BLaER1 (cell line): ENCODE data around the gene C10orf71.
A peak's percentile ranks its signal among the peaks of the same experiment; 100 is the strongest.

Source experiments
- H3K27ac ChIP-seq: shearing (Covaris generic); formaldehyde crosslinking; 2 replicates; pipeline ENCODE4 v1.8.1; 2022
- H3K27me3 ChIP-seq: shearing (Covaris generic); formaldehyde crosslinking; 2 replicates; pipeline ENCODE4 v1.8.1; 2022
- H3K36me3 ChIP-seq: shearing (Covaris generic); formaldehyde crosslinking; 2 replicates; pipeline ENCODE4 v1.8.1; 2022
- H3K4me1 ChIP-seq: shearing (Covaris generic); formaldehyde crosslinking; 2 replicates; pipeline ENCODE4 v1.8.1; 2022
- H3K4me2 ChIP-seq: shearing (Covaris generic); formaldehyde crosslinking; 2 replicates; pipeline ENCODE4 v1.8.1; 2022
- H3K4me3 ChIP-seq: shearing (Covaris generic); formaldehyde crosslinking; 2 replicates; pipeline ENCODE4 v1.8.1; 2022
- H3K9ac ChIP-seq: shearing (Covaris generic); formaldehyde crosslinking; 2 replicates; pipeline ENCODE4 v1.8.1; 2022
- H3K9me3 ChIP-seq: shearing (Covaris generic); formaldehyde crosslinking; 2 replicates; pipeline ENCODE4 v1.8.1; 2022
- H4K20me1 ChIP-seq: shearing (Covaris generic); formaldehyde crosslinking; 2 replicates; pipeline ENCODE4 v1.8.1; 2022
- Cebpa-rat ChIP-seq: shearing (Covaris generic); IDR thresholded peaks from 2 replicates; pipeline ENCODE4 v1.8.1; 2022

Gene C10orf71

DNA sequence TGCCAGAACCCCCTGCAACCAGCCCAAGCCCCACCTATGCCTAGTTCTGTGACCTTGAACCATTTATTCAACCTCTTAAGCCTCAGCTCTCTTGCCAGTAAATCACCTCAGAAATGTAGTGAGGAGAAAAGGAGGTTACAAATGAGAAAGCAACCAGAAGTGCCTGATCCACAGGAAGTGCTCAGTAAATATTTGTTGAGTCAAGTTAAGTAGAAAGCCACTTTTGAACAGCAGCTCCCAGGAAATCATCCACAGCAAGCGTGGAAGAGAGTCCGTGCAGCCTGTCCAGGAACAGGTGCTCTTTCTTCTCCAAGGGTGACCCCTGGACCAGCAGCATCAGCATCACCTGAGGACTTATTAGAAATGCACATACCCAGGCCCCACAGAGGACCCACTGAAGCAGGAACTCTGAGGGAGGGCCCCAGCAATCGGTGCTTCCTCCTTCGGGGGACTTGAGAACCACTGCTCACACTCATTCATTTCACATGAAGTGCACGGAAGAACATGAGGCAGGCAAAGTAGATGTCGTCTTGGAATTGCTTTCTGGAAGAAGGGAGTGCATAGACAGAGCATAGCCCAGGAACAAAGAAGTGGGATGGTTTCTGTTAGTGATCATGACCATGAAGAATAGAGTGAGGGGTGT is 6.3 kb upstream of the C10orf71 start:
- H3K27me3 ChIP-seq, result no peaks in the 10 kb centered on the region
- no peaks in the 10 kb centered on the region for H3K36me3 ChIP-seq
- H3K4me1 ChIP-seq, result peaks cover 7% of the 10 kb centered on the region
- TF ChIP-seq Cebpa-rat, result no peak
- no peak overlapping the region for H3K9ac ChIP-seq
- no peak overlapping the region for H3K4me3 ChIP-seq
- H3K4me2 ChIP-seq, result no peak overlapping the region
- no peak overlapping the region for H3K27ac ChIP-seq
- H4K20me1 ChIP-seq, result no peaks in the 10 kb centered on the region
- no peaks in the 10 kb centered on the region for H3K9me3 ChIP-seq

- Histone ChIP-seq H4K20me1 (no peaks in the 10 kb centered on the region), H3K9ac (no peak overlapping the region), H3K4me3 (no peak overlapping the region), H3K27ac (no peak overlapping the region), H3K36me3 (no peaks in the 10 kb centered on the region), H3K4me1 (peaks cover 12% of the 10 kb centered on the region), H3K9me3 (no peaks in the 10 kb centered on the region), H3K4me2 (no peak overlapping the region), H3K27me3 (no peaks in the 10 kb centered on the region)
- no peak for TF ChIP-seq Cebpa-rat
These were observed 5.8 kb upstream of the C10orf71 start for GRCh38 chr10:49293208-49293603.

- H3K4me2 ChIP-seq, result no peak overlapping the region
These were observed 4.2 kb upstream of the C10orf71 start for GRCh38 chr10:49294731-49295130.

GRCh38 chr10:49295297-49295696 is 3.7 kb upstream of the C10orf71 start:
- Histone ChIP-seq H3K4me3 (no peak overlapping the region), H3K36me3 (no peaks in the 10 kb centered on the region), H3K27ac (no peak overlapping the region), H3K4me2 (no peak overlapping the region), H3K9ac (no peak overlapping the region), H3K9me3 (no peaks in the 10 kb centered on the region), H4K20me1 (no peaks in the 10 kb centered on the region; the same call in 1 of the 2 replicates), H3K4me1 (peaks cover 30% of the 10 kb centered on the region), H3K27me3 (no peaks in the 10 kb centered on the region)
- no peak for TF ChIP-seq Cebpa-rat

More at GRCh38 chr10:49294731-49295130, 4.2 kb upstream of the C10orf71 start:
- H3K4me3 ChIP-seq, result no peak overlapping the region
- TF ChIP-seq Cebpa-rat, result no peak
- H3K4me1 ChIP-seq, result peaks cover 27% of the 10 kb centered on the region
- H3K36me3 ChIP-seq, result no peaks in the 10 kb centered on the region
- H3K27ac ChIP-seq, result no peak overlapping the region
- H4K20me1 ChIP-seq, result no peaks in the 10 kb centered on the region; the same call in 1 of the 2 replicates
- H3K27me3 ChIP-seq, result no peaks in the 10 kb centered on the region
- H3K9ac ChIP-seq, result no peak overlapping the region
- no peaks in the 10 kb centered on the region for H3K9me3 ChIP-seq

DNA sequence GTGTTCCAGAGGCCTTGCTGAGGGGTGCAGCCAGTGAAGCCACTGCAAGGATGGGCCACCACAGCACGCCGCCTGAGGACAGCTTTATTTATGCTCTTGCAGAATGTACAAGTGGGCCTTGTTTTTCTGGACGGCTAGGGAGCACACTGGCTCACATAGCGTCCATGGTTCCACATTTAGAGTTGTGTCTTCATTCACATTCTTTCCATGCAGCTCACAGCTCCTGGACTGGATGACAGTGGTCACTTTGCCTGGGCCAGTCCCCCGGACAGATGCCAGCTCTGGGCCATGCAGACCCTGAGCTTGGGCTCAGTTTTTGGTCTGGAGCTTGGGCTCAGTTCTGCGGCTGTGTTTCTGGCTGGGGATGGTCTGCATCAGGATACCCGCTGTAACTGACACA is 2.6 kb upstream of the C10orf71 start:
- H4K20me1 ChIP-seq, result no peaks in the 10 kb centered on the region; the same call in 1 of the 2 replicates
- TF ChIP-seq Cebpa-rat, result no peak
- no peak overlapping the region for H3K4me3 ChIP-seq
- no peak overlapping the region for H3K4me2 ChIP-seq
- H3K36me3 ChIP-seq, result no peaks in the 10 kb centered on the region
- H3K27ac ChIP-seq, result no peak overlapping the region
- no peaks in the 10 kb centered on the region for H3K9me3 ChIP-seq
- H3K4me1 ChIP-seq, result peaks cover 32% of the 10 kb centered on the region
- no peak overlapping the region for H3K9ac ChIP-seq
- no peaks in the 10 kb centered on the region for H3K27me3 ChIP-seq

- H3K36me3 ChIP-seq, result no peaks in the 10 kb centered on the region
These were observed 2.1 kb upstream of the C10orf71 start for GRCh38 chr10:49296836-49297235.

GRCh38 chr10:49297818-49298670 is 926 bp upstream of the C10orf71 start:
- Histone ChIP-seq H3K4me2 (peak overlapping the region; percentile 83), H3K4me3 (no peak overlapping the region)
- no peak for TF ChIP-seq Cebpa-rat

More at GRCh38 chr10:49296836-49297235, 2.1 kb upstream of the C10orf71 start:
- Histone ChIP-seq H3K4me3 (no peak overlapping the region), H3K27ac (no peak overlapping the region), H4K20me1 (no peaks in the 10 kb centered on the region; the same call in 1 of the 2 replicates), H3K4me2 (no peak overlapping the region), H3K4me1 (peaks cover 32% of the 10 kb centered on the region), H3K9me3 (no peaks in the 10 kb centered on the region), H3K27me3 (no peaks in the 10 kb centered on the region), H3K9ac (no peak overlapping the region)
- no peak for TF ChIP-seq Cebpa-rat

DNA sequence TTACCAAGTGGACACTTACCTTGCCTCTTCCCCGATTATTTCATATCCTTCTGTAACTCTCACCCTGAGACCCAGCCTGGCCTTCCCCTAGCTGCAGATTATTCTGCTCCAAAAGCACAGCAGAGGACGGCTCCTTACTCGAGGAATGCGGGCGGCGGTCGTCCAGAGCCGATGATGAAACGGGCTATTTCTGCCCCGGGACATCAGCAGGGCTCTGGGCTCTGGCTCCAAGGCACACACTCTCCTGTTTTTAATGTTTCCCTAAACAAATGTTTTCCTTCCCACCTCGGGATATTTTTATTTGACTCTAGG is 343 bp upstream of the C10orf71 start:
- TF ChIP-seq Cebpa-rat, result no peak
- Histone ChIP-seq H3K4me2 (peak overlapping the region; percentile 83), H3K9me3 (no peaks in the 10 kb centered on the region), H3K9ac (no peak overlapping the region), H3K4me1 (peaks cover 32% of the 10 kb centered on the region), H3K36me3 (no peaks in the 10 kb centered on the region), H4K20me1 (no peaks in the 10 kb centered on the region; the same call in 1 of the 2 replicates), H3K27me3 (no peaks in the 10 kb centered on the region), H3K4me3 (no peak overlapping the region), H3K27ac (peak overlapping the region; percentile 71; the same call in 1 of the 2 replicates)

More at GRCh38 chr10:49297818-49298670, 926 bp upstream of the C10orf71 start:
- H4K20me1 ChIP-seq, result no peaks in the 10 kb centered on the region; the same call in 1 of the 2 replicates
- no peaks in the 10 kb centered on the region for H3K36me3 ChIP-seq
- no peaks in the 10 kb centered on the region for H3K27me3 ChIP-seq
- peaks cover 32% of the 10 kb centered on the region for H3K4me1 ChIP-seq
- 0 out of 2 replicates have a peak overlapping the region, but pooled peaks have one; percentile 71 for H3K27ac ChIP-seq
- H3K9me3 ChIP-seq, result no peaks in the 10 kb centered on the region
- no peak overlapping the region for H3K9ac ChIP-seq

DNA sequence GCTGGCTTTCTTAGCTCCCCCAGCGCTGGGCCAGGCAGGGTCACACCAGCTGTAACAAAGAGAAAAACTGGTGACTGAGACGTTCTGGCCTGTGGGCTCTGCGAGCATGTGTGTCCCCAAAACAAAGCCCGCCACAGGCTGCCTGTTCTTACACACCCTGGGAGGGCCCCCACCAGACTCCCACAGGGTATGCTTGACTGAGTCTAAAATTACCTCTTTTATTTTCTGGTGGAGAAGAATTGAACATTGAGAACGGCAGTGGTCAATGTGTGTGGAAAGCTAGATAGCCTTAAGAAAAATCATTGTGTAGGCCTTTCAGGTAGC is 808 bp downstream of the C10orf71 start:
- H3K4me1 ChIP-seq, result peaks cover 32% of the 10 kb centered on the region
- H3K4me2 ChIP-seq, result peak overlapping the region; percentile 83
- peak overlapping the region; percentile 71 for H3K27ac ChIP-seq
- no peaks in the 10 kb centered on the region for H3K27me3 ChIP-seq
- H3K4me3 ChIP-seq, result no peak overlapping the region
- H3K36me3 ChIP-seq, result no peaks in the 10 kb centered on the region
- no peaks in the 10 kb centered on the region; the same call in 1 of the 2 replicates for H4K20me1 ChIP-seq
- no peaks in the 10 kb centered on the region for H3K9me3 ChIP-seq
- H3K9ac ChIP-seq, result peak overlapping the region; percentile 54; the same call in 1 of the 2 replicates
- TF ChIP-seq Cebpa-rat, result no peak
